NCI-H2029 (cell line): ENCODE data around the gene FOXJ3.

ENCODE experiments used
- DNase-seq: peaks from one replicate; lab custom pipeline; 2025; lab: John Stamatoyannopoulos, UW

Gene FOXJ3

DNA sequence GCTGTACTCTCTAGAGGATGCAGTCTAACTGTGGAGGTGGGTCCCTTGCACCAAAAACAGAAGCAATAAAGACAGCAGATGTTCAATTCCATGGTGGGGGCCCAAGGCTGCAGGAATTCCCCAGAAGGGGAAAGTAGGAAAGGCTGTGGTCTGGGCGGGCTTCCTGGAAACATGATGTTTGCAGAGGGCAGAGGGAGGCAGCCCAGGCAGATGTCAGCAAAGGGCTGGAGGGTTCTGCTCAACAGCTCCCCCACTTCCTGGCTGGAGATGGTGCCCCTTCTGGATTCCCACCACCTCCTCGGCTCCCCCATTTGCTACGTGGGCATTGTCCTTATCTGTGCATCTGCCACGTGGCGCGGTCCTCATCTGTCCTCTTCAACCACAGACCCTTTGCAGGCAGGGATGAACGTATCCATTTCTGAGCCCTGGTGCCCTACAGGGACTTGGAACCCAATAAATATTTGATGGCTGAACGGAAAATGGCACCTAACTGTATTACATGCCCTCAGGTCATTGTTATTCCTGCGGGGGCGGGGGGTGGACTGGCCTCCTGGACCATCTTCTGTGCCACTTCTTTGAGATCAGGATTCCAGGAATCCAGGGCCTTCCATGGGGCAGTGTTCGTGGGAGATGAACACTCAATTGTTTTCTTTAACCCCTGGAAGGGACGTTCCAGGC is 190.2 kb downstream of the FOXJ3 start:
- DNase-seq = no peak

DNA sequence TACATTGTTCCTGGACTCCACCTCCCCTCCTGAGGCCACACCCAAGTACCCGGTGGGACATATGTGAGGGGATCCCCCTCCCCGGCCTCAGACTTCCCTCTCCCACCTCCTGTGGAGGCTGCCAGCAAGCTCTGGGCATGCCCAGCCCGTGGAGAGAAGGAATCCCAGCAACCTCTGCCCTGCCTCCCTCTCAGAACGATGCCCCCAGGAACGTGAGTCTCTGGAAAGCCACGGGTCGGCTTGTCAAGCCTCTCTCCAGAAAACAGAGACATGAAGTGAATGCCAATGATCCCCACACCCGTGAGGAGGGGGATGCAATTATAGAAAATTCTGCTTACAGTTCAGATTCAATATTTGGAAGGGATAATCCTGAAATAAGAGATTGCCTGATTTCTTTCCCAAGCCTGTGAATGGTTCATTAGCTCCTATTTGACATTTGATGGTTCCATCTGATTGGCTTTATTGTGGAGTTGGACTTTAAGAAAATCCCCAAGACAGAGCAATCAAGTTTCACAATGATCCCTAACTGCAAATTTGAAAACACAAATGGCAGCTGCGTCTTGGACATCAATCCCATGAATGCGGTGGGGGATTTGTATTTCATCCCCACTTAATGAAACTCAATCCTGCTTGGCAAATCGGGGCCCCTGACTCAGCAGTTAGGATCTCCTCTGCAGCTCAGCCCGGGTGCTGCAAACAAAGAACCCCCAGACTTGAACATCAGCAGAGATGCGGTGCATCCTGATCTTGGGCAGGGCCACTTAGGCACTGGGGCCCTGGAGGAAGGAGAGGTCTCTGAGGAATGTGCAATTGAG is 190.9 kb downstream of the FOXJ3 start:
- no peak for DNase-seq

DNA sequence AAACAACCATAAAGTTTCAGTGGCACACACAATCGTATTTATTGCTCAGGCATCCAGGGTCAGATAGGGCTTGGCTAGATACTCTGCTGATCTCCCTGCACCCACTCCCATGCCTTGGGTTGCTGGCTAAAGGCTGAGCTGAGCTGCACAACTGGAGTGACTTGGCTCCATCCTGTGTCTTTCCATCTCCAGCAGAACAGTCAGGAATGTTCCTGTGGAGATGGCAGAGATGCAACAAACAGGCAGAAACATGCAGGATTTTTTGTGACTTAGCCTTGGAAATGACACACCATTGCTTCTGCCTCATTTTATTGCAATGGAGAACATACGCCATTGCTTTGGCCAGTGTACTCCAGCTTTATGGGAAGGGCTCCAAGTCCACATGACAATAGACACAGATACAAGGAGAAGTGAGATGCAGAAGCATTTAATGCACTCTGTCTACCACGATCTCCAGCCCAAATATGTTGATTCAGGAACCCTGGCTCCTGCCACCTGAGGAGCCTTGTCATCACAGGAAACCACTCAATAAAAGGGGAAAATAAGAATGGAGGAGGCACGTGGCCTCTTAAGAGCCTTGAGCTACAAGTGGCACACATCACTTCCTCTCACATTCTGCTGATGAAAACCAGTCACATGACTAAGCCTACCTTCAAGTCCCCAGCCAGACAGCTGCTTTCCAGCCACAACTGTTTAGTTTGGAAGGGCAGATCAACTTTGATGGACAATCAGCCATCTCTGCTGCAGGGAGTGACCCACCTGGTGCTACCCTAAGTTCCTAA is 191.9 kb downstream of the FOXJ3 start:
- DNase-seq = peak; percentile 98

DNA sequence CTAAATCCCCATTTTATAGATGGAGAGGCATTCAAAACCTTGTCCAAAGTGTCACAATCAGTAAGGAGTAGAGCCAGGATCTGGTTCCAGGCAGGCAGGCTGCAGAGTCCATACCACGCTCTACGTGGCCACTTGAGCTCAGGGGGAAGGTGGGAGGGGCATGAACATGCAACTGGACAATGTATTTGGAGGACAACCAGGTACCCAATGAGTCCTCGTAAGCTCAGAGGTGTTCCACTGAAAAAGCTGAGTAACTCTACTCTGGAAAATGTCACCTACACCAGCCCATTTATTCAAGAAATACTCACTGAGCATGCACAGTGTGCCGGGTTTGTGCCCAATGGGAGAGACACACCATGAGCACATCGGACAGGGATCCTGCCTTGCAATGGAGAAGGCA is 193.1 kb downstream of the FOXJ3 start:
- DNase-seq = no peak

DNA sequence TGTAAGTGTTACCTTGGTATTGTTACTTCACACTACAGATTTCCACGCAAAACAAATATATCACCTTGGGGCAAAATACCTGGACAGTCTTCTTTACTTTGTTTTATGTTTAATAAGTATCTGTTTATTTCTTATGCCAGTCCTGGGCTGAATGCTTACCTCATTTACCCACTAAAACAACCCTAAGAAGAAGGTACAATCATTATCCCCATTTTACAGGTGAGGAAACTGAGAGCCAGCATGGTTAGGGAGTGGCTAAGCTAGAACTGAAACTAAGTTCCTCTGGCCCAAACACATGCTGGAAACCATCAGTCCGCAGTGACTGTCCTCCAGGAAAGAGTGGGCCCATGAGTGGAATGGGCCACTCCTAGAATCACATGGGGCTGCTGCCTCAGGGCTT is 194.8 kb downstream of the FOXJ3 start:
- DNase-seq = no peak

GRCh38 chr1:42139444-42139843 is 195.6 kb downstream of the FOXJ3 start:
- DNase-seq = no peak

- no peak for DNase-seq
Measured at GRCh38 chr1:42138586-42138985, 196.4 kb downstream of the FOXJ3 start.

DNA sequence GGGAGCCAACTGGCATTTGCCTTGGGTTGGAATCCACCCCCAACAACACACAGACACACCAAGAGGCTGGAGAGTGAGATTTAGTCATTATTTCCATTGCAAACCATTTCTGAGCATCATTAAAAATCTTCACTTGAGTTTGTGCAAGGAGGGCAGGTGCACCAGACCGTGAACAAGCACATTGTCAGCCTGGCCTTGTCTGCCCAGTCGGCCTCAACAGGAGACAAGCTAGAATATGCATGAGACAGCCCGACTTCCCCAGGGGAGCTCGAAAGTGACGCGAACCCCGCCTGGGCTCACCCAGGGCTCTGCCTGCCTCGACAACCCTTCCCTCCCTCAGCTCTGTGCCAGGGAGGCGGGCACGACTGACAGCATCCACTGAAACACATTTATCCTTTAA is 197.3 kb downstream of the FOXJ3 start:
- DNase-seq = no peak

GRCh38 chr1:42136466-42136865 is 198.6 kb downstream of the FOXJ3 start:
- no peak for DNase-seq

- DNase-seq = no peak
Measured at GRCh38 chr1:42135426-42135825, 199.6 kb downstream of the FOXJ3 start.

DNA sequence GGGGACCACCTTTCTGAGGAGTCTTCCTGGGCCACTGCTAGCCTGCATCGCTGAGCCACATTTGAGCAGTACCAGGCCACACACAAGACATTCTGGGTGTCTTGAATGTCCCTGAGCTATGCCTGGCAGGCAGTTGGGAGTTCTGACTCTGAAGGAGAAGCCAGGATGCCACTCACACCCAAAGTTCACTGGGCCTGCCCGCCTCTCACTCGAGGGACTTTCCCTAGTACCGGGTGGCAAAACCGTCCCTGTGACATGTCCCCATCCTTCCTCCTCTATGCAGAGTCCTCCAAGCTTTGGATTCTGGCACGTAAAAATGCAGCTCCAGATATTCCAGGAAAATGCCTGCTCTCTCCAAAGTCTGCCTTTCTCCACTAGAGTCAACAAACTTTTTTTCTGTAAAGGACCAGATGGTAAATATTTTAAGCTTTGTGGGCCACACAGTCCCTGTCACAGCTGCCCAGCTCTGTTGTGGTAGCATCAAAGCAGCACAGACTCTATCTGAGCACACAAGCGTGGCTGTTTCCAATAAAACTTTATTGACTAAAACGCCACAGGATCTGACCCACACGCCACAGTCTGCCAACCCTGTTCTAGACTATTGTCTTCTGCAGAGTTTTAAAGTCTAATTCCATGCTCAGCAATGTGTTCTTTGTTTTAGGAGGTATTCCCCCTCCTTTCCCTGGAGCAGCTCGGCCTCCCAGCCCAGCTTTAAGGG is 201.1 kb downstream of the FOXJ3 start:
- no peak for DNase-seq

- DNase-seq = no peak
Measured at GRCh38 chr1:42133390-42133789, 201.6 kb downstream of the FOXJ3 start.

GRCh38 chr1:42130061-42130660 is 204.9 kb downstream of the FOXJ3 start:
- DNase-seq = no peak

DNA sequence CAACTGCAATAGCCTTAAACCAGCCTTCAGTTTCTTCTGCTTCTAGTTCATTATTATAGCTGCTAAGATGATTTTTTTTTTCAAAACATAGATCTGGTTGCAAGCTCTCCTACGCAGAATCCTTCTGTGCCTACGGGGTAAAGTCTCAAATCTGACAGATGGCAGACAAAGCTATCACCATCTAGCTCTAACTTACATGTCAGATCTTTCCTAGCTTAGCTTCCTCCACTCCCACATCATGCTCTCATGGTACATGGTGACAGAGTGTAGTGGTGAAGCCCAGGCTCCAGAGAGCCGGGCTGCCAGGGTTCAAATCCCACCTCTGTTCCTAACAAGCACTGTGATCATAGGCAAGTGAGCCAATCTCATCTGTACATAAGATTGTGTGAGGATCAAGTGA is 206.1 kb downstream of the FOXJ3 start:
- DNase-seq = no peak

GRCh38 chr1:42128499-42128898 is 206.5 kb downstream of the FOXJ3 start:
- no peak for DNase-seq

- no peak for DNase-seq
Measured at GRCh38 chr1:42127767-42128166, 207.3 kb downstream of the FOXJ3 start.
